Keratinocyte (primary cell): ENCODE data around the gene CISD2. TPM values are rescaled to one million over a fixed set of nuclear protein-coding genes. Genes with fewer than 3 reads are reported as not detected.

ENCODE experiments used
- DNase-seq: peaks from one replicate; pipeline ENCODE4 v3.0.0-alpha.2; 2011; ENCODE audit warnings: low read depth, missing footprints, low spot score
- FAIRE-seq: peaks from 2 replicates; lab custom pipeline; 2011; peaks lifted over from hg19 to GRCh38; lab: Jason Lieb, UNC
- H2AFZ ChIP-seq: 2 replicates; pipeline ENCODE4 v1.6.0; 2012; ENCODE audit warnings: low read length, control low read depth, inconsistent platforms; ENCODE audit not compliant: control insufficient read depth
- H3K27ac ChIP-seq: 2 replicates; pipeline ENCODE4 v1.5.1; 2011; ENCODE audit warnings: low read length; ENCODE audit not compliant: control insufficient read depth, insufficient read depth
- H3K27me3 ChIP-seq: 3 replicates; pipeline ENCODE4 v1.6.0; 2011; ENCODE audit warnings: low read length; ENCODE audit not compliant: control insufficient read depth, insufficient read depth; ENCODE audit errors: extremely low read depth
- H3K36me3 ChIP-seq, 2 experiments: 2 replicates in 1 of 2; 3 replicates in 1 of 2; pipeline ENCODE4 v1.5.1; 2011; ENCODE audit warnings: low read length in 2 of 2, mild to moderate bottlenecking in 1 of 2; ENCODE audit not compliant: control insufficient read depth in 2 of 2, insufficient read depth in 2 of 2; ENCODE audit errors: extremely low read depth in 1 of 2
- H3K4me1 ChIP-seq: 3 replicates; pipeline ENCODE4 v1.5.1; 2011; ENCODE audit warnings: low read length; ENCODE audit not compliant: control insufficient read depth, insufficient read depth; ENCODE audit errors: extremely low read depth
- H3K4me2 ChIP-seq: 3 replicates; pipeline ENCODE4 v1.6.0; 2011; ENCODE audit warnings: low read depth, low read length; ENCODE audit not compliant: control insufficient read depth, insufficient read depth; ENCODE audit errors: extremely low read depth
- H3K4me3 ChIP-seq, 3 experiments: fragments of 200-600 bp in 1 of 3; sonication (generic) in 1 of 3; 2 replicates in 2 of 3; 3 replicates in 1 of 3; pipeline ENCODE4 v1.5.1; 2011 to 2016; ENCODE audit warnings: low read length in 3 of 3, mild to moderate bottlenecking in 3 of 3, control low read depth in 2 of 3, inconsistent platforms in 1 of 3, low read depth in 1 of 3, mixed read lengths in 1 of 3, mixed run types in 1 of 3, moderate library complexity in 1 of 3; ENCODE audit not compliant: control insufficient read depth in 2 of 3, insufficient read depth in 2 of 3; ENCODE audit errors: extremely low read depth in 1 of 3
- H3K79me2 ChIP-seq: 2 replicates; pipeline ENCODE4 v1.6.0; 2012; ENCODE audit warnings: low read length; ENCODE audit not compliant: control insufficient read depth, insufficient read depth
- H3K9ac ChIP-seq: 3 replicates; pipeline ENCODE4 v1.6.0; 2011; ENCODE audit warnings: low read length; ENCODE audit not compliant: control insufficient read depth, insufficient read depth; ENCODE audit errors: extremely low read depth
- H3K9me1 ChIP-seq: 3 replicates; pipeline ENCODE4 v1.6.0; 2011; ENCODE audit warnings: low read length; ENCODE audit not compliant: control insufficient read depth, insufficient read depth; ENCODE audit errors: extremely low read depth
- H3K9me3 ChIP-seq: 2 replicates; pipeline ENCODE4 v1.5.1; 2012; ENCODE audit warnings: low read depth, low read length; ENCODE audit not compliant: control insufficient read depth
- H4K20me1 ChIP-seq: 3 replicates; pipeline ENCODE4 v1.6.0; 2011; ENCODE audit warnings: low read length; ENCODE audit not compliant: control insufficient read depth, insufficient read depth; ENCODE audit errors: extremely low read depth
- CTCF ChIP-seq, 3 experiments: IDR thresholded peaks in 1 of 3; conservative IDR thresholded peaks in 1 of 3; optimal IDR thresholded peaks in 1 of 3; 2 replicates in 2 of 3; 3 replicates in 1 of 3; pipeline versions ENCODE3 to v1.5.1; 2011; ENCODE audit warnings: low read length in 3 of 3, mild to moderate bottlenecking in 3 of 3, moderate library complexity in 2 of 3, control low read depth in 1 of 3, inconsistent platforms in 1 of 3; ENCODE audit not compliant: insufficient read depth in 2 of 3; ENCODE audit errors: extremely low read depth in 1 of 3
- EZH2 ChIP-seq: IDR thresholded peaks from one replicate; pipeline ENCODE4 v1.6.1; 2012; ENCODE audit warnings: inconsistent platforms, mild to moderate bottlenecking, low read length, moderate library complexity
- dilution Hi-C: fragments of 300-500 bp; cut with MboI; formaldehyde crosslinking; loops from one replicate; pipeline ENCODE4 v1.7.0; 2020; ENCODE audit warnings: low sequenced_read_pairs; ENCODE audit not compliant: extremely low pct_ligation_motif_present
- polyA plus RNA-seq, 5 experiments: library from polyadenylated mRNA; depleted of rRNA in 3 of 5; stranded (reverse) in 3 of 5; stranded (forward) in 1 of 5; unstranded in 1 of 5; fragments of >200 nt; gene quantifications; 1 replicate in 1 of 5; 2 replicates in 3 of 5; 3 replicates in 1 of 5; pipeline versions ENCODE4 v1.2.1 to v1.2.3, GENCODE V29; 2011 to 2012; ENCODE audit warnings: missing spikeins in 2 of 5, low read depth in 1 of 5, low replicate concordance in 1 of 5

CISD2 gene
- polyA plus RNA-seq, 1 donor (not counting 4 experiments of a cell fraction or from before 2014, with no cell fraction given): 36.6 TPM

DNA sequence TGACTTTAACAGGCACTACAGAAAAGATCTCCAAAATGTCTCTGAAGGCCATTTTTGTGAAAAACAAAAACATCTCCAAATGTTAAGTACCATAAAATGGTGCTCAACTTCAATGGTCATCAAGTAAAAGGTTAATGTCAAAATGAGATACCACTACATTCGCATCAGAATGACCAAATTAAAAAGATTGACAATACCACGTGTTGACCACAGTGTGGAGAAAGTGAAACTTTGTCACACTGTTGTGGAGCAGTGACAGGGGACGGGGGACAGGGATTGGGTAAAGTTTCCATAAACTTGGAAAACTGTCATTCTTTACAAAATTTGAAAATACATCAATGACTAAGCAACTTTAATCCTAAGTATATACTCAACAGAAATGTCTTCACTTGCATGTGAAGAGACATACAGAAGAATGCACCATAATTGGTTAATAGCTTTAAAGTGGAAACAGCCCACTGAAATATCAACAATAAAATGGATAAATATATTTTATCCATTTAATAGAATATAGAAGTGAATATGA, 19.1 kb upstream of the CISD2 start:
- Histone ChIP-seq H3K4me3 (no peak overlapping the region), H3K9me3 (no peaks in the 10 kb centered on the region), H3K27me3 (no peaks in the 10 kb centered on the region), H4K20me1 (no peaks in the 10 kb centered on the region), H3K79me2 (no peaks in the 10 kb centered on the region), H3K4me2 (no peak overlapping the region), H2AFZ (no peak overlapping the region), H3K9me1 (no peaks in the 10 kb centered on the region), H3K4me1 (no peaks in the 10 kb centered on the region), H3K27ac (no peak overlapping the region), H3K36me3 (no peaks in the 10 kb centered on the region), H3K9ac (no peak overlapping the region)
- FAIRE-seq (no peak), DNase-seq (no peak)
- dilution Hi-C loops: no loop called here
- no peak for TF ChIP-seq EZH2
- no peak for TF ChIP-seq CTCF (optimal IDR thresholded peaks at IDR 0.05 in 1 of 3, IDR thresholded peaks at IDR 0.05 in 1 of 3, conservative IDR thresholded peaks at IDR 0.05 in 1 of 3; ENCODE audit: extremely low read depth in 1 of 3, insufficient read depth in 2 of 3, low read length in 3 of 3)

GRCh38 chr4:102850370-102850769, 18.4 kb upstream of the CISD2 start:
- no peaks in the 10 kb centered on the region for H3K9me3 ChIP-seq
- H3K9ac ChIP-seq: no peak overlapping the region
- TF ChIP-seq CTCF (optimal IDR thresholded peaks at IDR 0.05 in 1 of 3, IDR thresholded peaks at IDR 0.05 in 1 of 3, conservative IDR thresholded peaks at IDR 0.05 in 1 of 3; ENCODE audit: extremely low read depth in 1 of 3, insufficient read depth in 2 of 3, low read length in 3 of 3) (no peak), EZH2 (no peak)
- no peaks in the 10 kb centered on the region for H3K79me2 ChIP-seq
- DNase-seq: no peak
- dilution Hi-C loops: no loop called here
- H3K4me1 ChIP-seq: no peaks in the 10 kb centered on the region
- H3K9me1 ChIP-seq: no peaks in the 10 kb centered on the region
- no peak overlapping the region for H3K27ac ChIP-seq
- FAIRE-seq: no peak
- H3K4me2 ChIP-seq: no peak overlapping the region
- H3K36me3 ChIP-seq: no peaks in the 10 kb centered on the region
- H3K4me3 ChIP-seq: no peak overlapping the region
- no peaks in the 10 kb centered on the region for H3K27me3 ChIP-seq
- H4K20me1 ChIP-seq: no peaks in the 10 kb centered on the region
- no peak overlapping the region for H2AFZ ChIP-seq
